Omental fat pad (tissue), 4 donors: Measurements from ENCODE around the gene MYL12B. TPM values are rescaled to one million over a fixed set of nuclear protein-coding genes. Genes with fewer than 3 reads are reported as not detected.
A peak's percentile ranks its signal among the peaks of the same experiment; 100 is the strongest.

ENCODE experiments used
- ATAC-seq: fragments of 150-250 bp; one replicate; pipeline ENCODE4 v1.9.1; 2016; ENCODE audit warnings: mild to moderate bottlenecking, moderate library complexity; ENCODE audit not compliant: low FRiP score
- DNase-seq: peaks from one replicate; pipeline ENCODE4 v3.0.0-alpha.2; 2019; ENCODE audit warnings: low spot score
- total RNA-seq, 4 donors: library from RNA; depleted of rRNA; stranded (reverse); fragments of >200 nt; gene quantifications; one replicate each; pipeline ENCODE4 v1.1.0, GENCODE V29; 2016
- TF ChIP-seq, protein P1 (sequence below), 3 donors: fragments of 450-650 bp; IDR thresholded peaks; one replicate each; pipeline ENCODE4 v1.5.1; 2016 to 2017; ENCODE audit warnings: antibody characterized with exemption in 3 of 3, mild to moderate bottlenecking in 3 of 3, moderate library complexity in 2 of 3

Gene MYL12B
- total RNA-seq, 4 donors from 2014 or later: 263 to 352 (median 318) TPM

DNA sequence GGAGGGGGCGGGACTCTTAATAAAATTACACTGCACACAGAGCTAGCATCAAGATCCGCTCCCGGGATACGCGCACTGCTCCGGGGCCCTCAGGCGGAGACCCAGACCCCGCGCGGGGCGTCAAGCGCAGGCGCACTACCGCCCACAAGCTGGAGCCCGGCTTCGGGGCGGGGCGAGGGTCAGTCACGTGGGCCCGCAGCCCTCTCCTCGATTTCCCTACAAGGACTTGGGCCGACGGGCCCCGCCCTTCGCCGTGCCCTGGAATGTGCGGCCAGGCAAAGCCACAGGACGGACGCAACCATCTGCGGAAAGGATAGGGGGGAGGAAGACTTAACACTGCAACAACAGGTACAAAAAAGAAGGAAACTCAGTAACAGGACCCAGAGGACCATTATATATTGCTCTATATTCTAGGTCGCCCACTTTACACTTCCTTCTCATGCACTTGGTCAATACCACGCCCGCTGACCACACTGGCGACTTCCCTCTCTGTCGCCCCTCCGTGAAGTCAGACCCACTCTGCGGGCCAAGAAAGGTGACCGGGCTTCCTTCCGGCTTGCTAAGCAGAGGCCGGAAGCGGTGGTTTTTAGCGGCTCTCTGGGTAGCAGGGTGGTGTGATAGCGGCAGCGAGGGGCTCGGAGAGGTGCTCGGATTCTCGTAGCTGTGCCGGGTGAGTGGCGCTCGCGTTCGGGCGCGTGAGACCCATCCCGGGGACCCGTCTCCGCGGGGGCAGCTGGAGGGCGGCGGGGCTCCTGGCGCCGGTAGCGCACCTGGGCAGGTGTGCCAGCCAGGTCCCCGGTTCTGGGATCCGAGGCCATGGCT is 14.5 kb upstream of the MYL12B start, which contains the start of gene MYL12A:
Gene MYL12A (plus strand): TSS at position 562 of the 822 bp plus-strand sequence. CDS start 5,447 bp downstream, outside the sequence.
- TF ChIP-seq, protein P1, sequence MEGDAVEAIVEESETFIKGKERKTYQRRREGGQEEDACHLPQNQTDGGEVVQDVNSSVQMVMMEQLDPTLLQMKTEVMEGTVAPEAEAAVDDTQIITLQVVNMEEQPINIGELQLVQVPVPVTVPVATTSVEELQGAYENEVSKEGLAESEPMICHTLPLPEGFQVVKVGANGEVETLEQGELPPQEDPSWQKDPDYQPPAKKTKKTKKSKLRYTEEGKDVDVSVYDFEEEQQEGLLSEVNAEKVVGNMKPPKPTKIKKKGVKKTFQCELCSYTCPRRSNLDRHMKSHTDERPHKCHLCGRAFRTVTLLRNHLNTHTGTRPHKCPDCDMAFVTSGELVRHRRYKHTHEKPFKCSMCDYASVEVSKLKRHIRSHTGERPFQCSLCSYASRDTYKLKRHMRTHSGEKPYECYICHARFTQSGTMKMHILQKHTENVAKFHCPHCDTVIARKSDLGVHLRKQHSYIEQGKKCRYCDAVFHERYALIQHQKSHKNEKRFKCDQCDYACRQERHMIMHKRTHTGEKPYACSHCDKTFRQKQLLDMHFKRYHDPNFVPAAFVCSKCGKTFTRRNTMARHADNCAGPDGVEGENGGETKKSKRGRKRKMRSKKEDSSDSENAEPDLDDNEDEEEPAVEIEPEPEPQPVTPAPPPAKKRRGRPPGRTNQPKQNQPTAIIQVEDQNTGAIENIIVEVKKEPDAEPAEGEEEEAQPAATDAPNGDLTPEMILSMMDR (IDR thresholded peaks at IDR 0.05): no peak
- DNase-seq (peak; percentile 77), ATAC-seq (peak; percentile 91)

DNA sequence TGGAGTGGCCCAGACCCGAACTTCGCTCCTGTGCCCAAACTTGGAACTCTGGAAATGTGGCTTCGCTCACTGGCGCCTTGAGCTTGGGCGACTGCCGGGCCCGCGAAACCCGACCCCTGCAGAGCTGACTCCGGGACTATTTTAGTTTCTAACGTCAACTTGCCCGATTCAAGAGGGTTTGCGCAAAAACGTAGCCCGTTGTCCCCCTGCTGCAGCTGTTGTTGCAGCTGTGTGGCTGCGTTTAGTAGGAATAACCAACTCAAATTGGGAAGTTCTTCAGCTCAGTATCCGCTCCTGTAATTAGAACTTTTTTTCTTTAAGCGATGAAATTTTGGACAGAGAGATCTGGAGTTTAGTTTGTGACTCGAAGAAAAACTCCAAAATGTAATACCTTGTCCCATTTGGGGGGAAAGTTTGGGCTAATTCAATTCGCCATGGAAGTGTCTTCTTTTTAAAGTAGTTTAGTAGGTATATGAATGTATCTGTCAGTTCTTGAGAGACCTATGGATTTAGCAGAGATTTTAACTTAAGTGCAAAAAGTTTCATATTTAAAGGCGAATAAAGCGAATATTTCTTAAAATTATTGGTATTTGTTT is 13.8 kb upstream of the MYL12B start:
- DNase-seq: no peak
- TF ChIP-seq, protein P1 (IDR thresholded peaks at IDR 0.05): no peak
- no peak for ATAC-seq

DNA sequence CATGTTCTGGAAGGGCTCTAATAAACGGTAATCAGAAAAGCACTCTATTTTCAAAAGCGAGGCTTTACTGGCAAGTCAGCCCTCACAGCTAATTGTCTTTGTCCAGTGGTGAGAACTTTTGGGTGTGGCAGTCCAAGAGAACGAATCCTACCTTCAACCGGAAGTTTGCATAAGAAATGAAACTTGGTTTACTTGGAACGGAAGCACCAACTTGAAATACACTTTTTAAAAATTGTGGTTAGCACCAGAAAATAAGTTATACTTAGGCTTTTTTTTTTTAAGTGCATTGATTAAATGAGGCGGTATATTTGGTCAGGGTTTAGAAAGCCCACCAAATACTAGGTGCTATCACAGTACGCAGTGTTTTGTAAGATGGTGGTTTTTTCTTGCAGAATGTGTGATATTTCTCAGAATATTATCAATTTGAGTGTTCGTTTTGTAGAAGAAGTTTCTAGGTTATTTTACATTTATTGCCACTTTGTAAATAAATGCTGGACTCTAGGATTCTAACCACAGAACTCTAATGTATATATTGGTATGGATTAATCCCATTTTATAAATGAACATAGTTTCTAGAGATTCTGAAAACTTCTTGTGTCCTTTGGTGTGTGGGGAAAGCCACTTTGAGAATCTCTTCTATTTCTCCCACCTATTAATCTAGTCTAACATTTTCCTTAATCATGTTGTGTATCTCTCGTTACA is 13.1 kb upstream of the MYL12B start:
- TF ChIP-seq, protein P1 (IDR thresholded peaks at IDR 0.05): no peak
- ATAC-seq: no peak
- DNase-seq: no peak

DNA sequence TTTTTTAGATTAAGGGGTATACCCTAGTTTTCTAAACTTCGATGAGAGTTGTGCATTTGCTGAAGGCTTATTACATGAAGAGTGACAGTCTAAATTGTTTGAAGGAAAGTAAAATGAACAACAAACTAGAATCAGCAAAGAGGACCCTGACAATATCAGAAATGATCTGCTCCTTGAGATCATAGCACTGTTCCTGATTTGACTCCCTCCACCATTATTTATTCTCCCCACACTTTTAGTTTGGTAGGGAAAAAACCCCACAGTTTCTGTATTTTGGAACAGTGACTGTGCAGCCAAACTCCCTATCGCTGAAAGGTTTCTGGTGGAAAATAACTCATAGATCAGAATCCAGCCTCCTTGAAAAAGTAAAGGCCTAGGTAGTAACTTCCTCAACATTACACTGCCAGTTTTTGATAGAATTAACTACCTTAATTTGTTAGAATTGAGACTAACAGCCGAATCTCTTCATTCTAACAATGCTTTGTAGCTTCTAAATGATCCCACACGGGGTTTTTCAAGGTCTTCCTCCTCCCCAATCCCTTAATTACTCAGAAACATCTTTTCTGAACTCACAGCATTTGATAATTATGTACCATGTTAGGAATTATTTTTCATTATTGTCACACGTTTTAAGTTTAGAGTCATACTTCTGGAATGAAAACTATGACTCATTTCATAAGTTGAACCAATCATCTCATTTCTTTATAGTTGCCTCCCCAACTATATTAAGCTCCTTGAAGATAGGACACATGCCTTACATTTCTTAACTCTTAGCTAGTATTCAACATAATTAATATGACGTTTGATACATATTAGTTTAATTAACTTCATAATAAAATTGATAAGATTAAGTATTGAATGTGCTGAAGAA is 11.5 kb upstream of the MYL12B start:
- TF ChIP-seq, protein P1 (IDR thresholded peaks at IDR 0.05): no peak
- no peak for ATAC-seq
- DNase-seq: no peak

DNA sequence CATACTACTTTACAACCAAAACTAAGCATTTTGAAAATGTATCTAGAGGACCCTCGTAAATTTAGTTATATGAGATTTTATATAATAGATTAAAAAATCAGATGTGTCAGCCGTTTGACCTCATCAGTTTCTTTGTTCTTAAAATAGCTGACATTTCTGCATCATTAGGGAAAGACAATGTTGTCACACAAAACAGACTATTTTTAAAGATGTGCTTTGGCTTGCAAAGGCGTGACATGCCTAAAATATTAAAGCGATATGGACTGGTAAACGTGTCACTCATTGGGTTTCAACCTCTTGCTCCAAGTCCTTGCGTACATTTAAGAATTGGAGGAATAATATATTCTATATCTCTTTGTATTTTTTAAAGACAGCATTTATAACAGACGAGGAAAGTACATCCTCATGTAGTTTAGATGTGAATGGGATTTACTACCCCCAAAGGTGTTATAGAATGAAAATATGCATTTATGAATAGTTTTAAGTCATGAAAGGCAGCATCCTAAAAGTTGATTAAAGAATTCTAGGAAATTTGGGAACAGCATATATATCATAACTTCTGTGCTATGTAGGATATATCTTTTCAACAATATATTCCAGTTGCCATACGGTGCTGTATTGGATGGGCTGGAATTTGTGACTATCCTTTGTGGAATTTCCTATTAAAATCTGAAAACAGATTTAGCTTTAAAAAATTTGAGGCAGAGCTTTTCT is 10.5 kb upstream of the MYL12B start:
- DNase-seq (no peak), ATAC-seq (no peak)
- TF ChIP-seq, protein P1 (IDR thresholded peaks at IDR 0.05): no peak

DNA sequence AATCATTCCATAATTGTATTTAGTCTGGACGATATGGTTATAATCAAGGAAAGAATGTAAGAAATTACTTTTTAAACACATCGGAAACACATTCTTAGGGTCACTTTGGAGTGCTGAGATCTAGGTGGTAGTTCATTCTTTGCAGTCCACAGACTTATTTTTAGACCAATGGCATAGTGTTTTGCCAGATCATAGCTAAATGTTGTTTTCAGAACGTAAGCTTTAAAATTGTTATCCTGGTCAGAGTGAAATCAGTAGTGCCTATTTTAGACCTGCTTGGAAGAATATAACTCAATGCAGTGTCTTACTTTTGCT is 10.0 kb upstream of the MYL12B start:
- DNase-seq: no peak
- ATAC-seq: no peak
- TF ChIP-seq, protein P1 (IDR thresholded peaks at IDR 0.05): no peak
